Activated naive CD8-positive, alpha-beta T cell treated with anti-CD3 and anti-CD28 coated beads for 36 hours (primary cell): Measurements from ENCODE around the gene PABPN1L. TPM values are rescaled to one million over a fixed set of nuclear protein-coding genes. Genes with fewer than 3 reads are reported as not detected.

Source experiments
- DNase-seq: peaks from one replicate; pipeline ENCODE4 v3.0.0; 2021
- H3K27ac Mint-ChIP-seq: one replicate; pipeline ENCODE4 v1.8.0; 2022; ENCODE audit warnings: mild to moderate bottlenecking, moderate library complexity, mixed read lengths
- H3K27me3 Mint-ChIP-seq: one replicate; pipeline ENCODE4 v1.8.0; 2022; ENCODE audit warnings: mild to moderate bottlenecking, mixed read lengths
- H3K36me3 Mint-ChIP-seq: one replicate; pipeline ENCODE4 v1.8.0; 2021; ENCODE audit warnings: mild to moderate bottlenecking, mixed read lengths
- H3K4me1 Mint-ChIP-seq: one replicate; pipeline ENCODE4 v1.8.0; 2021; ENCODE audit warnings: mixed read lengths
- H3K4me3 Mint-ChIP-seq: one replicate; pipeline ENCODE4 v1.8.0; 2022; ENCODE audit warnings: mild to moderate bottlenecking, moderate library complexity, mixed read lengths
- H3K9me3 Mint-ChIP-seq: one replicate; pipeline ENCODE4 v1.8.0; 2022; ENCODE audit warnings: mixed read lengths
- total RNA-seq, 2 experiments: library from RNA; stranded (reverse); gene quantifications; one replicate each; pipeline ENCODE4 v1.2.3, GENCODE V29; 2021

Gene PABPN1L
- total RNA-seq, 2 experiments from 2014 or later = not detected

DNA sequence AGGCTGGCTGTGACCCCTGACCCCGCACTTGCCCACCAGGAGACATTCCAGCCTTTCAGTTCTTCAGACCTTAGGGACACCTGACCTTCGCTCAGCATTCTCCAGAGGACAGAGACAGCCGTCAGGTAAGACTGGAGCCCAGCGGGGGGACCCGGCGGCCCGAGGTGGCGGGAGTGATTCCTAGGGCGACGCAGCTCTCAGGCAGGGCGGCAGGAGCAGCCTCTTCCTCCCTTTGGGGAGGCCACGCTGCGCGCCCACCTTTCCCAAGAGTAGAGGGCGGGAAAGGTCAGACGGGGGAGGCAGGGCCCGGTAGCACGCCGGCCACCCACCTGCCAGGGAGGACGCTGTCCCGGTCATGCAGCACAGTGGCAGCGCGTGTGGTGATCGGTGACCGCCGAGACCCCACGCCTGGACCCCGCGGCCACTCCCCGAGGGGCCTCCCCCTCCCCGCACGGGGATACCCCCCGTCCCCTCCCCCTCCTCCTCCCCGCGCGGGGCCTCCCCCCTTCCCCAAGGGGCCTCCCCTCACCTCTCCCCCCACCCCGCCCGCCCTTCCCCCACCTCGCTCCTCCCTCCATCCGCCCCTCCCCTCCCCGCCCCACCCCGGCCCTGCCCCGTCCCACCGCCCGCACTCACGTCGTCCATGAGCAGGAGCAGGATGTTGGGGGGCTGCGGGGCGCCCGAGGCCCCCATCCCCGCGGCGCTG is 10.2 kb downstream of the PABPN1L start:
- H3K27me3 Mint-ChIP-seq = no peaks in the 10 kb centered on the region
- peaks cover 4% of the 10 kb centered on the region for H3K36me3 Mint-ChIP-seq
- H3K4me3 Mint-ChIP-seq = peak overlapping the region; percentile 99
- peak; percentile 18 for DNase-seq
- H3K4me1 Mint-ChIP-seq = peaks cover 22% of the 10 kb centered on the region
- peak overlapping the region; percentile 79 for H3K27ac Mint-ChIP-seq
- no peaks in the 10 kb centered on the region for H3K9me3 Mint-ChIP-seq

GRCh38 chr16:88855736-88856121 is 10.7 kb downstream of the PABPN1L start:
- peaks cover 4% of the 10 kb centered on the region for H3K36me3 Mint-ChIP-seq
- H3K4me3 Mint-ChIP-seq = peak overlapping the region; percentile 77
- H3K9me3 Mint-ChIP-seq = no peaks in the 10 kb centered on the region
- H3K27me3 Mint-ChIP-seq = no peaks in the 10 kb centered on the region
- H3K27ac Mint-ChIP-seq = peak overlapping the region; percentile 79
- DNase-seq = no peak
- H3K4me1 Mint-ChIP-seq = peaks cover 22% of the 10 kb centered on the region

GRCh38 chr16:88855176-88855575 is 11.3 kb downstream of the PABPN1L start:
- DNase-seq = no peak
- Mint-ChIP-seq H3K4me3 (peak overlapping the region; percentile 74), H3K9me3 (no peaks in the 10 kb centered on the region), H3K4me1 (peaks cover 22% of the 10 kb centered on the region), H3K27me3 (no peaks in the 10 kb centered on the region), H3K36me3 (peaks cover 4% of the 10 kb centered on the region), H3K27ac (peak overlapping the region; percentile 77)

GRCh38 chr16:88854306-88855111 is 12.0 kb downstream of the PABPN1L start:
- Mint-ChIP-seq H3K36me3 (peaks cover 4% of the 10 kb centered on the region), H3K9me3 (no peaks in the 10 kb centered on the region), H3K27ac (no peak overlapping the region), H3K4me3 (no peak overlapping the region), H3K27me3 (no peaks in the 10 kb centered on the region), H3K4me1 (peaks cover 22% of the 10 kb centered on the region)
- DNase-seq = peak; percentile 36

GRCh38 chr16:88853325-88853941 is 13.0 kb downstream of the PABPN1L start:
- H3K27me3 Mint-ChIP-seq = no peaks in the 10 kb centered on the region
- no peak overlapping the region for H3K4me3 Mint-ChIP-seq
- DNase-seq = no peak
- no peaks in the 10 kb centered on the region for H3K9me3 Mint-ChIP-seq
- no peak overlapping the region for H3K27ac Mint-ChIP-seq
- H3K36me3 Mint-ChIP-seq = peaks cover 4% of the 10 kb centered on the region
- peaks cover 19% of the 10 kb centered on the region for H3K4me1 Mint-ChIP-seq

- Mint-ChIP-seq H3K9me3 (no peaks in the 10 kb centered on the region), H3K27me3 (no peaks in the 10 kb centered on the region), H3K36me3 (no peaks in the 10 kb centered on the region), H3K27ac (no peak overlapping the region), H3K4me1 (peaks cover 10% of the 10 kb centered on the region), H3K4me3 (no peak overlapping the region)
- no peak for DNase-seq
These were observed 14.8 kb downstream of the PABPN1L start for GRCh38 chr16:88851616-88852015.

DNA sequence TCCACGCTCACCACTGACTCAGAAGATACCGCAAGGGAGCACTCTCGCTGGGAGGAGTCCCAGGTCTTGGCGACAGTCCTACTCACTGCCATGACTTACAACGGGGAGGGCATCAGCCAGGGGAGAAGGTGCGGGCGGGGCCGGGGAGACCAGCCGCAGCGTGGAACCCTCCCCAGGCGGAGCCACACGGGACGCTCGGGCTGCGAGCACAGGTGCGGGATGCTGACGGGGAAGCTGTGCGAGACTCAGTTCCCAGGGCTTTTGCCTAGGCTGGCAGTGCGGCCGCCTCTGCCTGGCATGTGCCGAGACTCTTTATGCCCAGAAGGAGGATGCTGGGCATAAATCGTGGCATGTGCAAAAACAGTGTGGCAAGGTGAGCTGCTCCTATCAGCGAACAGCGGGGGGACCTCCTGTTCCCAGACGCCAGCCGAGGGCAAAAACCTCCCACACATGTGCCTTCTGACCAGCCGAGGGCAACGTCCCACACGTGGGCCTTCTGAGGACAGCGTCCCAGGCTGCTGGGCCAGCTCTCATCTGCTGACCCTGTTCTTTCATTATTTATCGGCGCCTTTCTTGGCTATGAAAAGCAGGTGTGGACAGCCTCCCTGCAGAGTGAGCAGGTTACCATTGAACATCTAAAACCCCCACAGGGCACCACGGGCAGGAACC is 15.8 kb downstream of the PABPN1L start:
- no peak for DNase-seq
- Mint-ChIP-seq H3K36me3 (no peaks in the 10 kb centered on the region), H3K4me1 (peaks cover 9% of the 10 kb centered on the region), H3K4me3 (no peak overlapping the region), H3K9me3 (no peaks in the 10 kb centered on the region), H3K27ac (no peak overlapping the region), H3K27me3 (no peaks in the 10 kb centered on the region)

- peaks cover 1% of the 10 kb centered on the region for H3K4me1 Mint-ChIP-seq
- no peaks in the 10 kb centered on the region for H3K36me3 Mint-ChIP-seq
- no peak overlapping the region for H3K4me3 Mint-ChIP-seq
- H3K27me3 Mint-ChIP-seq = no peaks in the 10 kb centered on the region
- DNase-seq = no peak
- no peaks in the 10 kb centered on the region for H3K9me3 Mint-ChIP-seq
- no peak overlapping the region for H3K27ac Mint-ChIP-seq
These were observed 17.9 kb downstream of the PABPN1L start for GRCh38 chr16:88848557-88848956.

DNA sequence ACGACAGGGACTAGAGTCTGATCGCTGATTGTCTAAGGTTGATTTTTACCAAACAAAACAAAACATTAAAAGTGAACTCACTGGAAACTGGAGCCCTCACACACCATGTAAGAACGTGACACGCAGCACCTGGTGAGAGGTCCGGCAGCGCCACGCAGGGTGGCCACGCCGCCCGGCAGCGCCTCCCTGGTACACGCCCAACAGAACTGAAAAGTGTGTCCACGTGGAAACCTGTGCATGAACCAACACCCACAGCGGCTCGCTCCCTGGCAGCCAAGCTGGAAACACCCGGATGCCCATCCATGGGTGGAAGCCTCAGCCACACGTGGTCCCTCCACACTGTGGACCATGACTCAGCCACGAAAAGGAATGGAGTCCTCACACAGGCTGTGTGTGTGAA is 18.8 kb downstream of the PABPN1L start:
- H3K36me3 Mint-ChIP-seq = no peaks in the 10 kb centered on the region
- H3K4me3 Mint-ChIP-seq = no peak overlapping the region
- H3K27ac Mint-ChIP-seq = no peak overlapping the region
- DNase-seq = no peak
- no peaks in the 10 kb centered on the region for H3K9me3 Mint-ChIP-seq
- H3K27me3 Mint-ChIP-seq = no peaks in the 10 kb centered on the region
- peaks cover 1% of the 10 kb centered on the region for H3K4me1 Mint-ChIP-seq

DNA sequence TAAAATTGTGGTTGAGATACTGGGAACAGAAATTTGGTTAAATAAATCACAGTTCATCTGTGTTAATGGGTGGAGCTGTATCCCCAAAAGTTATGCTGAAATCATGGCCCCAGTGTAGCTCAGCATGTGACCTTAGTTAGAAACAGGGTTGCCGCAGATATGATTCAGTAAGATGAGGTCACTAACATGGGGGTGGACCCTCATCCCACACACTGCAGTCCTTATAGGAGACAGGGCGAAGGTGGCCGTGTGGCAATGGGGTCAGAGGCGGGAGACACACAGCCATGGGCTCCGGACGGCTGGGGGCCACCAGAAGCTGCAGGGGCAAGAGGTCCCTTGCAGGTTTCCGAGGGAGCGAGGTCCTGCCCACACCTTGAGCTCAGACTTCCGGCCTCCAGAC is 20.4 kb downstream of the PABPN1L start:
- Mint-ChIP-seq H3K9me3 (no peaks in the 10 kb centered on the region), H3K4me1 (peaks cover 1% of the 10 kb centered on the region), H3K27me3 (no peaks in the 10 kb centered on the region), H3K27ac (no peak overlapping the region), H3K4me3 (no peak overlapping the region), H3K36me3 (no peaks in the 10 kb centered on the region)
- DNase-seq = no peak

- no peak overlapping the region for H3K27ac Mint-ChIP-seq
- H3K27me3 Mint-ChIP-seq = no peaks in the 10 kb centered on the region
- no peaks in the 10 kb centered on the region for H3K9me3 Mint-ChIP-seq
- H3K36me3 Mint-ChIP-seq = peaks cover 4% of the 10 kb centered on the region
- H3K4me1 Mint-ChIP-seq = peaks cover 1% of the 10 kb centered on the region
- DNase-seq = no peak
- no peak overlapping the region for H3K4me3 Mint-ChIP-seq
These were observed 21.9 kb downstream of the PABPN1L start for GRCh38 chr16:88844419-88845036.

DNA sequence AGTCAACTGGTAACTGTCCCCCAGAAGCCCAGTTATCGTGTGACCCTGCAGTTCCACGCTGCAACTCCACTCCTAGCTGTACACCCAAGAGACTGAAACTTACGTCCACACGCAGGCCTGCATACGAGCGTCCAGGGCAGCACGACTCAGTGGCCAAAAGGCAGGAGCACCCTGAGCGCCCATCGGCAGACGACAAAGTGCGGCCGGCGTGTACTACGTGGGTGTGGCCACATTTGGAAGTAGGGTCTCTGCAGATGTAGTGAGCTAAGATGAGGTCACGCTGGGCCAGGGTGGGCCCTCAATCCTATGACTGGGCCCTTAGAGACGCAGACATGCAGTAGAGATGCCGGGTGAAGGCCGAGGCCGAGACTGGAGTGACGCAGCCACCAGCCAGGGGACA is 23.2 kb downstream of the PABPN1L start:
- Mint-ChIP-seq H3K9me3 (no peaks in the 10 kb centered on the region), H3K27me3 (no peaks in the 10 kb centered on the region), H3K36me3 (peaks cover 4% of the 10 kb centered on the region), H3K27ac (no peak overlapping the region), H3K4me3 (no peak overlapping the region), H3K4me1 (peaks cover 1% of the 10 kb centered on the region)
- no peak for DNase-seq

DNA sequence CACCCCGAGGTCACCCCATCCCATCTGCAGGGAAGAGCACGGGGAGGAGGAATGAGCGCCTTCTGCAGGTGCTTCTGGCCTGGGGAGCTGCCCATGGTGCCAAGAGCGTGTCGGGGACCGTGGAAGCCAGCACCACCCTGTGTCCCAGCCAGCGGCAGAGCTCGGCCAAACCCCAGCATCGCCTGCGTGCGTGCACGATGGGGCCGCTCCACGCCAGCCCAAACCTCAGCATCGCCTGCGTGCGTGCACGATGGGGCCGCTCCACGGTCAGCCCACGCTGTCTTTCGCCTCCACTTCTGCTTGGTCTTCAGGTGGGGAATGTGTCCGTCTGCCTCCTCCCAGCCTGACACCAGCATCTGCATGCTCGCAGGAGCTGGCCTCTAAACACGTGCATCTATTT is 23.7 kb downstream of the PABPN1L start:
- Mint-ChIP-seq H3K9me3 (no peaks in the 10 kb centered on the region), H3K36me3 (peaks cover 4% of the 10 kb centered on the region), H3K4me3 (no peak overlapping the region), H3K27ac (no peak overlapping the region), H3K4me1 (peaks cover 1% of the 10 kb centered on the region), H3K27me3 (no peaks in the 10 kb centered on the region)
- no peak for DNase-seq

GRCh38 chr16:88842308-88842756 is 24.1 kb downstream of the PABPN1L start:
- no peak overlapping the region for H3K4me3 Mint-ChIP-seq
- peaks cover 4% of the 10 kb centered on the region for H3K36me3 Mint-ChIP-seq
- H3K27ac Mint-ChIP-seq = no peak overlapping the region
- H3K27me3 Mint-ChIP-seq = no peaks in the 10 kb centered on the region
- H3K9me3 Mint-ChIP-seq = no peaks in the 10 kb centered on the region
- no peak for DNase-seq
- peaks cover 1% of the 10 kb centered on the region for H3K4me1 Mint-ChIP-seq
